ENCODE data around the gene LENG8. TPM values are rescaled to one million over a fixed set of nuclear protein-coding genes. Genes with fewer than 3 reads are reported as not detected.
A peak's percentile ranks its signal among the peaks of the same experiment; 100 is the strongest.

LENG8 gene
- total RNA-seq, 1 donor: 39.7 TPM

DNA sequence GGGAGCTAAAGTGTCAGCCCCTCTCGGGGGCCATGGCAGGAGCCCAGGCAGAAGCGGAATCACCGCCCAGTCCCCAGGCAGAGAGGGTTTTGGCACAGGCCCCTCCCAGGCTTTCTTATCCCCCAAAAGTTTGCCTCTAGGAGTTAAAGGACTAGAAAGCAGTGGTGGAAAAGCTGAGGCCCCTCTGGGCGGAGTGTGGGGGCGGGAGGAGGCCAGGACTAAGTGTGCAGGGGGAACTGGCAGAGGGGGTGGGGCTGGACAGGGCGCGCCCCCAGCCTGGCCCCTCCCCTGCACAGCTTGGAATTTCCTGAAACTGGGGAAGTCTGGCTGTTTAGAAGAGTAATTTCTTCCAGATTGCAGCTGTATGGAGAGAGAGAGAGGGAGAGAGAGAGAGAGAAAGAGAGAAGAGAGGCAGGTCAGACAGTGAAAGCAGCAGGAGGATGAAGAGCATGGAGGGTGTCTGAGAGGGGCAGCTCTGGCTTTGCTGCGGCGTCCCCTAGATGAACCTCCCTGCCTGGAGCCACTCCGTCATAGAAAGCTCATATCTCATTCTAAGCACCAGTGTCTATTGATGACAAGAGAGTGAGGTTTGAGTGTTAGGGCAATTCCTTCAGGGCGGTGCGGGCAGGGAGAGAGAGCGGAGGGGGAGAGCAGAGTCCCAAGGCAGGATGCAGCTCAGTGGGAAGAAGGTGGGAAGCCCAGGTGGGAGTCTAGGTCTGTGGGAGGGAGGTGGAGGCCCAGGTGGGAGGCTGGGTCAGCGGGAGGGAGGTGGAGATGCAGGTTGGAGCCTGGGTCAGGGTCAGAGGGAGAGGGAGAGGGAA lies 24.3 kb downstream of the LENG8 start, which contains the start of gene CDC42EP5:
Gene CDC42EP5 (minus strand): TSS at position 226 of the 821 bp plus-strand sequence. CDS start 7,749 bp downstream, outside the sequence.
- TF ChIP-seq, protein P1, sequence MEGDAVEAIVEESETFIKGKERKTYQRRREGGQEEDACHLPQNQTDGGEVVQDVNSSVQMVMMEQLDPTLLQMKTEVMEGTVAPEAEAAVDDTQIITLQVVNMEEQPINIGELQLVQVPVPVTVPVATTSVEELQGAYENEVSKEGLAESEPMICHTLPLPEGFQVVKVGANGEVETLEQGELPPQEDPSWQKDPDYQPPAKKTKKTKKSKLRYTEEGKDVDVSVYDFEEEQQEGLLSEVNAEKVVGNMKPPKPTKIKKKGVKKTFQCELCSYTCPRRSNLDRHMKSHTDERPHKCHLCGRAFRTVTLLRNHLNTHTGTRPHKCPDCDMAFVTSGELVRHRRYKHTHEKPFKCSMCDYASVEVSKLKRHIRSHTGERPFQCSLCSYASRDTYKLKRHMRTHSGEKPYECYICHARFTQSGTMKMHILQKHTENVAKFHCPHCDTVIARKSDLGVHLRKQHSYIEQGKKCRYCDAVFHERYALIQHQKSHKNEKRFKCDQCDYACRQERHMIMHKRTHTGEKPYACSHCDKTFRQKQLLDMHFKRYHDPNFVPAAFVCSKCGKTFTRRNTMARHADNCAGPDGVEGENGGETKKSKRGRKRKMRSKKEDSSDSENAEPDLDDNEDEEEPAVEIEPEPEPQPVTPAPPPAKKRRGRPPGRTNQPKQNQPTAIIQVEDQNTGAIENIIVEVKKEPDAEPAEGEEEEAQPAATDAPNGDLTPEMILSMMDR (IDR thresholded peaks at IDR 0.05; ENCODE audit: insufficient read depth, low read depth, low read length): no peak
- DNase-seq (ENCODE audit: low read depth): peak; percentile 82
- H3K4me3 ChIP-seq (ENCODE audit: low read depth, low read length): peak within 1 kb of the TSS; percentile 69

DNA sequence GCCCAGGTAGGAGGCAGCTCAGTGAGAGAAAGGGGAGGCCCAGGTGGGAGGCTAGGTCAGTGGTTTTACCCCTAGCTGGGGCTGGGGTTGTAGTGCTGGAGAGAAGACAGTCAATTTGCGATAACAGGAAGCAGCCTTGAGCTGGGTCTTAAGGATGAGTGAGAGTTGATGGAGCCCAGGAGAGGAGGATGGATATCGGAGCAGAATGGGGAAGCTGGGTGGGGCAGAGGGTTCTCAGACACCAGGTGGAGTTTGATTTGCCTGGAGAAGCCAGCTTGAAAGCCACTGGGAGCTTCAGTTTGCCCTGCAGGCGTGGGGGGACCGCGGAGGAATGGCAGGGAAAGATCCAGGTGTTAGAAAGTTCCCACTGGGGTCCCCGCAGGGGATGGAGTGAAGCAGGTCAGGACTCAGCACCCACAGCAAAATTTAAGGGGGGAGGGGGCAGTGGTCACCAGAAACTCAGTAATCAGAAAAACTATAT lies 24.9 kb downstream of the LENG8 start:
- TF ChIP-seq, protein P1 (IDR thresholded peaks at IDR 0.05; ENCODE audit: insufficient read depth, low read depth, low read length): no peak
- no peak for DNase-seq (ENCODE audit: low read depth)
- H3K4me3 ChIP-seq (ENCODE audit: low read depth, low read length): peak overlapping the region; percentile 69

DNA sequence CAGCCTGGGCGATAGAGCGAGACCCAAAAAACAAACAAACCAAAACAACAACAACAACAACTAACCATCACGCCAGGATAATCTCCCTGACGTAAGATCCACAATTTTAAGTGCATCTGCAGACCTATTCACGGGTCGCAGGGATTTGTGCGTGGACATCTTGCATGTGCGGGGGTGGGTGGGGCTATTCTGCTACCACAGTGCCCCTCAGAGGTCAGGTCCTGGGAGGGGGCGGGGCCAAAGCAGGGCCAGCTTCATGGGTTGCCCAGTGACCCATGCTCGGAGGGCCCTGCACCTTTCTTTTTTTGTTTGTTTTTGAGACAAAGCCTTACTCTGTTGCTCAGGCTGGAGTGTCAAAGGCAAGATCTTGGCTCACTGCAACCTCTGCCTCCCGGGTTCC lies 26.7 kb downstream of the LENG8 start:
- H3K4me3 ChIP-seq (ENCODE audit: low read depth, low read length): no peak overlapping the region
- DNase-seq (ENCODE audit: low read depth): no peak
- TF ChIP-seq, protein P1 (IDR thresholded peaks at IDR 0.05; ENCODE audit: insufficient read depth, low read depth, low read length): no peak

DNA sequence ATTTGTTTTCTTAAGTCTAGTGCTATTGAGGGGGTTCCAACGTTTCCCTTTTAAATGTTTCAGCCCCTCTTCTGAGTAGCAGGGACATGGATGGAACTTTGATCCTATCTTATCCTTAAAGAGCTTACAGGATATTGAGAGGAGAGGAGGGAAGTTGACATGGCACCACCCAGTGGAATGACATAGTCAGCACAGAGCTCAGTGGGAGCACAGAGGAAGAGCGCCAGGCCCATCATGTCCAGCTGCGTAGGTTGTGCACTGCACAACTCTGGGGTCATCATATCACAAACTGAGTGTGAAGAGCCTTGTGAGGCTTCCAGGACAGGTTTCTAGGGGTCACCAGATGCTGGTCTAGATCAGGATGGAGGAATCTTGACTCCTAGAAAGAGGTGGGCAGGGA lies 28.7 kb downstream of the LENG8 start:
- no peak for DNase-seq (ENCODE audit: low read depth)

DNA sequence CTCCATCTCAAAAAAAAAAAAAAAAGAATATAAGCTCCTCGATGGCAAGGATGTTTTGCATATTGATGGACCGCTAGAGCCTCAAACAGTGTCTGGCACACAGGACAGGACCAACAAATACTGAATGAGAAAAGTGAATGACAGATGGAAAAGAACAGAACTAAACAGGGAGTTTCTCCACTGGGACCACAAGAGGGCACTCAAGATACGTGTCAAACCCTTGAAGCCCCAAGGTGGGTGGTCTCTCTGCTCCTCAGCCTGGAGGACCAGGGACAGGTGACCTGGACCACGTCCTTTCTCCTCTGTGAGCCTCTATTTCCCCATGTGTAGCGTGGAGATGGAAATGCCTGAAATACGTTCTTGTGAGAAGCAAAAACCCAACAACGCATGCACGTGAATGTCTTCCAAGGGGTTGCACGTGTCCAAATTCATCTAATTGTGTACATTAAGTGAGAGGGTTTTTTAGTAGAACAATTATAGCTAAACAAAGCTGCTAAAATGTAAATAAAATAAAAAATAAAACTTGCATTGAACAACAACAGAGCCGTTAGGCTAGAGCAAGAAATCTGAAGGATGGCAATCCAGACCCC lies 29.8 kb downstream of the LENG8 start:
- DNase-seq (ENCODE audit: low read depth): peak; percentile 53
- no peak overlapping the region for H3K4me3 ChIP-seq (ENCODE audit: low read depth, low read length)
- TF ChIP-seq, protein P1 (IDR thresholded peaks at IDR 0.05; ENCODE audit: insufficient read depth, low read depth, low read length): peak; percentile 75

More for the DNA sequence above, 28.7 kb downstream of the LENG8 start:
- H3K4me3 ChIP-seq (ENCODE audit: low read depth, low read length): no peak overlapping the region
- TF ChIP-seq, protein P1 (IDR thresholded peaks at IDR 0.05; ENCODE audit: insufficient read depth, low read depth, low read length): peak; percentile 19

DNA sequence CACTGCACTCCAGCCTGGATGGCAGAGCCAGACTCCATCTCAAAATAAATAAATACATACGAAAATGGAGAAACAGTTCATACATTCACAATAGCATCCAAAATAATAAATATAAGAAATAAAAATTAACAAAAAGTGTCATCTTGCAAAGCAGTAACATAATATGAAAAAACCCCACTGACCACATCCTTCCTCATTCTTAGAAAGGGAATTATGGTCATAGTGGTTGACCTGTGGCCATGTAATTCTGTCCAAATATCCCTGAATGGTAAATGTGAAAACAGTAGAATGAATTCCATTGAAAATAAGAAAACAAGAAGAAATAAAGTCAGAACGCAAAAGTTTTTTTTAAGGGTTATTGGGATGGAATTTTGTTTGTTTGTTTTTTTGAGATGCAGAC lies 31.1 kb downstream of the LENG8 start:
- no peak for DNase-seq (ENCODE audit: low read depth)
- TF ChIP-seq, protein P1 (IDR thresholded peaks at IDR 0.05; ENCODE audit: insufficient read depth, low read depth, low read length): no peak
- no peak overlapping the region for H3K4me3 ChIP-seq (ENCODE audit: low read depth, low read length)
